ENCODE results near the gene SEMA7A. TPM values are rescaled to one million over a fixed set of nuclear protein-coding genes. Genes with fewer than 3 reads are reported as not detected.

Gene SEMA7A
- polyA plus RNA-seq, 1 donor: 3.5 TPM

DNA sequence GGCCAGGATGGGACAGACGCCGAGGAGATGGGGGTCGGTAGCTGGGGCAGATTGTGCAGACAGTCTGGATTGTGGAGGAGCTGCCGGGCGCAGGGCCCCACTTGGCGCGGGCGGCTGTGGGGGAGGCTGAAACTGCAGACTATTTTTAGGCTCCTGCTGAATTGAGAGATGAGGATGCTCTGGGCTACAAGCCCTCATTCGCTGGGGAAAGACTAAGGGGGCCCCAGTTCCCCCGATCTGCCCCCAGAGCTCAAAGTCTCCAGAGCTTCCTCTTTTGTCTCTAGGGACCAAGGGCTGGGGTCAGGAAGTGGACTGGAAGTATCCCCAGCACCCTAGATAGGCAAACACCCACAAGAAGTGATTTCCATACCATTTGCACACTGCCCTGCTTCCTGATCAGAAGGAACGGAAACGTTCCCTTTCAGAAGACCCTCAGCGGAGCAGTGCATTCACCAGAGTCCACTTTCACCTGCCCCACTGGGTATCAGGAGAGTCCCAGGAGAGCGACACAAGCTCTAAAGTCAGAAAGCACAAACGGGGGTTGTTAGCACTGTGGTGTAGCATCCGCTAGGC lies 29.7 kb downstream of the SEMA7A start:
- DNase-seq: peak in 1 of 2 donors; percentile 26

GRCh38 chr15:74403588-74403919 lies 30.2 kb downstream of the SEMA7A start:
- no CpG with 5 or more reads among the region's 10 CpGs for WGBS (ENCODE audit: insufficient coverage, low lambda C conversion rate)
- Histone ChIP-seq H3K9me3 (ENCODE audit: control insufficient read depth, low read depth, low read length) (no peaks in the 10 kb centered on the region), H3K36me3 (ENCODE audit: control insufficient read depth, insufficient read depth, low read length) (no peaks in the 10 kb centered on the region), H3K4me1 (ENCODE audit: control insufficient read depth, insufficient read depth, low read length) (peaks cover 8% of the 10 kb centered on the region), H3K27ac (ENCODE audit: low read length) (peak overlapping the region; percentile 1), H3K27me3 (ENCODE audit: control insufficient read depth, insufficient read depth, low read length) (peaks cover 30% of the 10 kb centered on the region), H3K4me3 (ENCODE audit: low read length) (no peak overlapping the region)
- DNase-seq: no peak

More for the DNA sequence above, 29.7 kb downstream of the SEMA7A start:
- Histone ChIP-seq H3K27me3 (ENCODE audit: control insufficient read depth, insufficient read depth, low read length) (peaks cover 30% of the 10 kb centered on the region), H3K9me3 (ENCODE audit: control insufficient read depth, low read depth, low read length) (no peaks in the 10 kb centered on the region), H3K4me1 (ENCODE audit: control insufficient read depth, insufficient read depth, low read length) (peaks cover 8% of the 10 kb centered on the region), H3K36me3 (ENCODE audit: control insufficient read depth, insufficient read depth, low read length) (no peaks in the 10 kb centered on the region), H3K27ac (ENCODE audit: low read length) (peak overlapping the region; percentile 1), H3K4me3 (ENCODE audit: low read length) (no peak overlapping the region)
- WGBS (ENCODE audit: insufficient coverage, low lambda C conversion rate): no CpG with 5 or more reads among the region's 16 CpGs

DNA sequence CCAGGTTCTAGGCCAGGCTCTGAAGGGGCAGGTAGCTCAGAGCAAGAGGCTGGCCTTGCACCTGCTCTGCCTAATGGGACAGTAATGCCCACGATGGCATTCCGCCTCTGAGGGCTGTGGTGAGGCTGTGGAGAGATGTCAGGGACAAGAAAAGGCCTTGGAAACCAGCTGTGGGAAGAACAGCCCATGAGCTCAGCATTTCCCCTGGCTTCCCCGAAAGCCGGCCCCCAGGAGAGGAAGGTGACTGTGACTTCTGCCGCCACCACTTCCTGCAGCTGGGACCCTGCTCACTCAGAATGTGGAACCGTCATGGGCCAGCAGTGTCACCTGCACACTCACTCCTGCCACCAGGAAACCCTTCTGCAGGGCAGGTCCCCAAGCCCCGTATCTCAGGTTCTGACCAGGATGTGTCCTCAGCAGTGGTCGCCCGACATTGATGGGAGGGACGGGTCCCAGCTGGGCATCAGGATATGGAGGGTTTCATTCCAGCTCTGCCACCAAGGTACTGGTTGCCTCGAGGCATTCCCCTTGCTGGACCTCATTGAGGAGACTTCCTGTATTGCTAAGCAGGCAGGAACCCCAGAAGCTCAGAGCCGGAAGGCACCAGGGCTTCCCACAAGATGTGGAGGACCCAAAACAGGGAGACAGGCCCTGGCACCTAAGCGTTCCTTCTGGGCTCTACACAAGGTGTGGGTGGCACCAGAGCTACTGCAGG lies 30.7 kb downstream of the SEMA7A start:
- Histone ChIP-seq H3K4me1 (ENCODE audit: control insufficient read depth, insufficient read depth, low read length) (peaks cover 8% of the 10 kb centered on the region), H3K4me3 (ENCODE audit: low read length) (no peak overlapping the region), H3K9me3 (ENCODE audit: control insufficient read depth, low read depth, low read length) (no peaks in the 10 kb centered on the region), H3K36me3 (ENCODE audit: control insufficient read depth, insufficient read depth, low read length) (no peaks in the 10 kb centered on the region), H3K27ac (ENCODE audit: low read length) (no peak overlapping the region), H3K27me3 (ENCODE audit: control insufficient read depth, insufficient read depth, low read length) (peaks cover 30% of the 10 kb centered on the region)
- no peak for DNase-seq
- no CpG with 5 or more reads among the region's 13 CpGs for WGBS (ENCODE audit: insufficient coverage, low lambda C conversion rate)

DNA sequence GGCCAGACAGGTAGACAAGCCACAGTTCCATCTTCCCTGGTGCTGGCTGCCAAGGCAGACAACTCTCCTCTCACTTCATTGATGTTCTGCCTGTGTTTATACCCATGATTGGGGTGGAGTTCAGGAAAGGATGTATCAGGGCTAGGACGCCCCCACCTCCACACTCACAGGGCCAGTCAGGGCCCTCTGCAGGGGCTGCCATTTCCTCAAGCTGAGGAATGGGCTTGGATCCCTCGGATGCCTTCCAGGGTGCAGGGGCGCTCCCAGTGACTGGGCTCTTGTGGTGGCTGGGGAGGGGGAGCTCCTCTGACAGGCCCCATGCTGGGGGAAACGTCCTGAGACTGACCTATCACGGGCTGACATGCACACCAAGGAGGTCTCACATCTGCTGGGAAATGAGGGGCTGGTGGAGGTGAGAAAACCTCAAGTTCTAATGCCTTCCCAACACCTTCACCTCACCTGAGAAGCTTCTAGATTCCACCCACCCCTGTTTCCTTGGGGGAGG lies 31.4 kb downstream of the SEMA7A start:
- no CpG with 5 or more reads among the region's 5 CpGs for WGBS (ENCODE audit: insufficient coverage, low lambda C conversion rate)
- Histone ChIP-seq H3K9me3 (ENCODE audit: control insufficient read depth, low read depth, low read length) (no peaks in the 10 kb centered on the region), H3K27me3 (ENCODE audit: control insufficient read depth, insufficient read depth, low read length) (peaks cover 26% of the 10 kb centered on the region), H3K4me1 (ENCODE audit: control insufficient read depth, insufficient read depth, low read length) (peaks cover 8% of the 10 kb centered on the region), H3K4me3 (ENCODE audit: low read length) (no peak overlapping the region), H3K27ac (ENCODE audit: low read length) (no peak overlapping the region), H3K36me3 (ENCODE audit: control insufficient read depth, insufficient read depth, low read length) (no peaks in the 10 kb centered on the region)
- no peak for DNase-seq

DNA sequence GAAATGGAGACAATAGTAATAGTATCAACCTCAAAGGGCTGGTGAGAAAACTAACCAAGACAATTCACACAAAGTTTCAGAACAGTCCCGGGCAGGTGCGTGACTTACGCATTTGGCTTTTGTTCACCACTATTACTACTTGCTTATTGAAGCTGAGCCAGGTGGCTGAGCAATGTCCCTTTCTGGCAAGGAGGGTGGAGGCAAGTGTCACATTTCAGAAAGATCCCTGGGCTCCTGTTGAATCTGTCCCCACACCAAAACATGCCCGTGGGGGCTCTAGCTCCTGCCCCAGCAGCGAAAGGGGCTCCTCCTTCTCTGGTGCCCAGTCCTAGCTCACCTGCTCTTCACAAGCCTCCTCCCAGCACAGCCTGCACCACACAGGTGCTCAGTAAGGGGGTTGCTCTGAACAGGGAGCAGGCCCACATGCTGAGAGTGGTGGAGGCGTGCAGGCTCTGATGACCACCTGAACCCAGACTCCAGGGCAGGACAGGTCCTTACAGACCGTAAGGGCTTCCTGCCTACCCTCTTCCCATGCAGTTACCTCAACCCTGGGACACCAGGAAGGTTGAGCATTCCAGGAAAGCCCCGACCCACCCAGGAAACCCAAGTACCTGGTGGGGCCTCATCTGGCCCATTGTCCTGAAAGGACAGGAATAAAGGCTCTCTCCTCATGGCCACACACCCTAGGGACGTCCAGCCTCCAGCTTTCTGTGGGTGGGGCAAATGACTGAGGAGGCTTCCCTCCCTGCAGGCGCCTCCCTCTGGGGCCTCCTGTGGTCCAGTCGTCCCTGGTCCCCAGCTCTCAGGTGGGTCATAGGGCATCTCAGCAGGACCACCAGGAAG lies 32.6 kb downstream of the SEMA7A start:
- no CpG with 5 or more reads among the region's 11 CpGs for WGBS (ENCODE audit: insufficient coverage, low lambda C conversion rate)
- no peaks in the 10 kb centered on the region for H3K36me3 ChIP-seq (ENCODE audit: control insufficient read depth, insufficient read depth, low read length)
- peaks cover 15% of the 10 kb centered on the region for H3K4me1 ChIP-seq (ENCODE audit: control insufficient read depth, insufficient read depth, low read length)
- DNase-seq: no peak
- H3K4me3 ChIP-seq (ENCODE audit: low read length): no peak overlapping the region
- no peak overlapping the region for H3K27ac ChIP-seq (ENCODE audit: low read length)
- H3K9me3 ChIP-seq (ENCODE audit: control insufficient read depth, low read depth, low read length): no peaks in the 10 kb centered on the region
- peaks cover 15% of the 10 kb centered on the region for H3K27me3 ChIP-seq (ENCODE audit: control insufficient read depth, insufficient read depth, low read length)

DNA sequence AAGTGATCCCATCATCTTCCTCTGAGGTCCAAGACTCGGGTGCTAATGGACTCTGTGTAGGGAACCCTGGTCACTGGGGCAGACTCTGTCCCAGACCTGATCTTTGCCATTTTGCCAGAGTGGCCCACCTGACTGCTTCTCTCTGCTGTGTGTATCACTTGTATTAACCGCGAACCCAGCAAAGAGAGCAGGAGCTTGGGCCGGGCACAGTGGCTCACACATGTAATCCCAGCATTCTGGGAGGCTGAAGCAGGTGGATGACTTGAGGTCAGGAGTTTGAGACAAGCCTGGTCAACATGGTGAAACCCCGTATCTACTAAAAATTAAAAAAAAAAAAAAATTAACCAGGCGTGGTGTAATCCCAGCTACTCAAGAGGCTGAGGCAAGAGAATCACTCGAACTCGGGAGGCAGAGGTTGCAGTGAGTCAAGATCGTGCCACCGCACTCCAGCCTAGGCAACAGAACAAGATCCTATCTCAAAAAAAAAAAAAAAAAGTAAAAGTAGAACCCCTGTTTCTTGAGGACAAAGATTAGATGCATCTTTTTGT lies 33.4 kb downstream of the SEMA7A start:
- WGBS (ENCODE audit: insufficient coverage, low lambda C conversion rate): no CpG with 5 or more reads among the region's 10 CpGs
- Histone ChIP-seq H3K27ac (ENCODE audit: low read length) (no peak overlapping the region), H3K27me3 (ENCODE audit: control insufficient read depth, insufficient read depth, low read length) (peaks cover 10% of the 10 kb centered on the region), H3K4me3 (ENCODE audit: low read length) (no peak overlapping the region), H3K4me1 (ENCODE audit: control insufficient read depth, insufficient read depth, low read length) (peaks cover 16% of the 10 kb centered on the region), H3K9me3 (ENCODE audit: control insufficient read depth, low read depth, low read length) (no peaks in the 10 kb centered on the region), H3K36me3 (ENCODE audit: control insufficient read depth, insufficient read depth, low read length) (no peaks in the 10 kb centered on the region)
- no peak for DNase-seq

- peaks cover 10% of the 10 kb centered on the region for H3K27me3 ChIP-seq (ENCODE audit: control insufficient read depth, insufficient read depth, low read length)
- WGBS (ENCODE audit: insufficient coverage, low lambda C conversion rate): no CpG with 5 or more reads among the region's 5 CpGs
- H3K4me1 ChIP-seq (ENCODE audit: control insufficient read depth, insufficient read depth, low read length): peaks cover 16% of the 10 kb centered on the region
- no peak for DNase-seq
- no peak overlapping the region for H3K27ac ChIP-seq (ENCODE audit: low read length)
- no peaks in the 10 kb centered on the region for H3K9me3 ChIP-seq (ENCODE audit: control insufficient read depth, low read depth, low read length)
- no peaks in the 10 kb centered on the region for H3K36me3 ChIP-seq (ENCODE audit: control insufficient read depth, insufficient read depth, low read length)
- no peak overlapping the region for H3K4me3 ChIP-seq (ENCODE audit: low read length)
These were observed 34.0 kb downstream of the SEMA7A start for GRCh38 chr15:74399511-74400312.

DNA sequence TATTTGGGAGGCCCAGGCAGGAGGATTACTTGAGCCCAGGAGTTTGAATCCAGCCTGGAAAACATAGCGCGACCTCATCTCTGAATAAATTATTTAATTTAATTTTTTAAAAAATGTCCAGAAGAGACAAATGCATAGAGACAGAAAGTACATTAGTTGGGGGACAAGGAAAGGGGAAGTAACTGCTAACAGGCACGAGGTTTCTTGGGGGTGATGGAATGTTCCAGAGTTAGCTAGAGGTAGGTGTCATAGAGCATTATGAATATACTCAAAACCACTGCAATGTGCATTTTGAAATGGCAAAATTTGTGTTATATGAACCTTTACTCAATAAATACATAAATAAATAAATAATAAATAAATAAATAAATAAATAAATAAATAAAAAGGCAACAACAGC lies 34.7 kb downstream of the SEMA7A start:
- Histone ChIP-seq H3K9me3 (ENCODE audit: control insufficient read depth, low read depth, low read length) (no peaks in the 10 kb centered on the region), H3K27me3 (ENCODE audit: control insufficient read depth, insufficient read depth, low read length) (peaks cover 10% of the 10 kb centered on the region), H3K4me3 (ENCODE audit: low read length) (no peak overlapping the region), H3K4me1 (ENCODE audit: control insufficient read depth, insufficient read depth, low read length) (peaks cover 16% of the 10 kb centered on the region), H3K36me3 (ENCODE audit: control insufficient read depth, insufficient read depth, low read length) (no peaks in the 10 kb centered on the region), H3K27ac (ENCODE audit: low read length) (no peak overlapping the region)
- no peak for DNase-seq
- WGBS (ENCODE audit: insufficient coverage, low lambda C conversion rate): 90% methylated on average over 2 of the region's 3 CpGs

- Histone ChIP-seq H3K4me1 (ENCODE audit: control insufficient read depth, insufficient read depth, low read length) (peaks cover 11% of the 10 kb centered on the region), H3K9me3 (ENCODE audit: control insufficient read depth, low read depth, low read length) (no peaks in the 10 kb centered on the region), H3K27ac (ENCODE audit: low read length) (no peak overlapping the region), H3K4me3 (ENCODE audit: low read length) (no peak overlapping the region), H3K36me3 (ENCODE audit: control insufficient read depth, insufficient read depth, low read length) (no peaks in the 10 kb centered on the region), H3K27me3 (ENCODE audit: control insufficient read depth, insufficient read depth, low read length) (peaks cover 10% of the 10 kb centered on the region)
- no peak for DNase-seq
- WGBS (ENCODE audit: insufficient coverage, low lambda C conversion rate): no CpG with 5 or more reads among the region's 5 CpGs
These were observed 35.6 kb downstream of the SEMA7A start for GRCh38 chr15:74398183-74398582.

Measured in large intestine (tissue), 3 donors.